Natural killer cell (primary cell): ENCODE results near the gene CREBRF. TPM values are rescaled to one million over a fixed set of nuclear protein-coding genes. Genes with fewer than 3 reads are reported as not detected.
"Not testable (repeated sequence)": the region's sequence is repeated elsewhere in the genome, so short reads cannot be mapped to it uniquely, and the experiment has no call there.

ENCODE experiments used
- ATAC-seq, 3 donors: fragments of 150-1000 bp in 2 of 3; fragments of 200-7000 bp in 1 of 3; cut with Tn5 transposase; 1 replicate in 1 of 3; 2 replicates in 2 of 3; pipeline ENCODE4 v1.10.0; 2021; ENCODE audit warnings: mild to moderate bottlenecking in 2 of 3, moderate library complexity in 2 of 3
- DNase-seq, 2 donors: peaks; one replicate each; pipeline versions ENCODE4 v3.0.0 to v3.0.0-alpha.2; 2013 to 2021; ENCODE audit warnings: mixed read lengths in 1 of 2
- H3K27ac ChIP-seq: one replicate; pipeline ENCODE4 v1.5.1; 2013; ENCODE audit warnings: mild to moderate bottlenecking, low read length
- H3K27me3 ChIP-seq: one replicate; pipeline ENCODE4 v1.6.1; 2013; ENCODE audit warnings: low read length; ENCODE audit not compliant: control insufficient read depth, insufficient read depth
- H3K36me3 ChIP-seq: one replicate; pipeline ENCODE4 v1.6.1; 2013; ENCODE audit warnings: low read length; ENCODE audit not compliant: control insufficient read depth, insufficient read depth
- H3K4me1 ChIP-seq: one replicate; pipeline ENCODE4 v1.6.1; 2013; ENCODE audit warnings: low read length; ENCODE audit not compliant: control insufficient read depth, insufficient read depth
- H3K4me3 ChIP-seq: one replicate; pipeline ENCODE4 v1.5.1; 2013; ENCODE audit warnings: low read length
- H3K9me3 ChIP-seq: one replicate; pipeline ENCODE4 v1.6.1; 2013; ENCODE audit warnings: low read length; ENCODE audit not compliant: control insufficient read depth, insufficient read depth
- H3K27ac Mint-ChIP-seq, 2 donors: one replicate each; pipeline ENCODE4 v1.8.0; 2022; ENCODE audit warnings: mild to moderate bottlenecking in 2 of 2, mixed read lengths in 2 of 2, moderate library complexity in 1 of 2
- H3K27me3 Mint-ChIP-seq, 2 donors: one replicate each; pipeline ENCODE4 v1.8.0; 2022; ENCODE audit warnings: low read depth in 2 of 2, mixed read lengths in 2 of 2
- H3K36me3 Mint-ChIP-seq: one replicate; pipeline ENCODE4 v1.8.0; 2022; ENCODE audit warnings: mixed read lengths
- H3K4me1 Mint-ChIP-seq, 2 donors: one replicate each; pipeline ENCODE4 v1.8.0; 2022; ENCODE audit warnings: mixed read lengths in 2 of 2
- H3K4me3 Mint-ChIP-seq: one replicate; pipeline ENCODE4 v1.8.0; 2022; ENCODE audit warnings: mild to moderate bottlenecking, moderate library complexity, mixed read lengths
- H3K9me3 Mint-ChIP-seq, 2 donors: one replicate each; pipeline ENCODE4 v1.8.0; 2022; ENCODE audit warnings: mixed read lengths in 2 of 2
- WGBS: methylation state at CpG from one replicate; pipeline ENCODE4 v1.1.7; 2013; ENCODE audit warnings: missing lambda C conversion rate; ENCODE audit not compliant: insufficient coverage; 5-methylcytosine and 5-hydroxymethylcytosine counted together
- intact Hi-C: fragments of 100-400 bp; cut with micrococcal nuclease; formaldehyde crosslinking; loops from one replicate; pipeline ENCODE4 v1.14.2; 2022
- total RNA-seq, 4 donors: library from RNA; stranded (reverse); fragments of 120-200 nt in 1 of 4; gene quantifications; one replicate each; pipeline versions ENCODE4 v1.2.3 to v1.2.4, GENCODE V29; 2013 to 2022
- TF ChIP-seq, protein P1 (sequence below): fragments of 200-600 bp; IDR thresholded peaks from one replicate; pipeline ENCODE4 v1.8.0; 2022; ENCODE audit warnings: antibody characterized with exemption

Gene CREBRF
- total RNA-seq, 3 donors from 2014 or later (not counting 1 experiment from before 2014, with no cell fraction given): 118 to 127 (median 121) TPM

DNA sequence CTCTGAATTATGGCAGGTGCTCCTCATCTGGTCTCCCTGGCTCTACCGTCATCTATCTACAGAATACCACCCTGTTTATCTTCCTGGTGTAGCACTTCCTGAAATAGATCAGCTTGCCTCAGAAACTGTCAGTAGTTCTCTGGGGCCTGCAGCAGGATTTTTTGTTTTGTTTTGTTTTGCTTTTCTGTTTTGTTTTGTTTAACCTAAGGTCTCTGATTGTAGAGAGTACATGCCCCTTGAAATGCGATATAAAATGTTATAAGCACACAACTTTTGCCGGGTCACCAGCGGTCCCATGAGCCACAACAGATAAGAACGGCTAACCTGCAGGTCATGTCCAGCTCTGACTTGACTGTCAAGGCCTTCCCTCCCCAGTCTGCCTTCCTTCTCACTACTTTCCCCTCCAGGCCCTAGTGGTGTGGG, 26.6 kb upstream of the CREBRF start:
- no peak overlapping the region for H3K4me3 ChIP-seq
- TF ChIP-seq, protein P1, sequence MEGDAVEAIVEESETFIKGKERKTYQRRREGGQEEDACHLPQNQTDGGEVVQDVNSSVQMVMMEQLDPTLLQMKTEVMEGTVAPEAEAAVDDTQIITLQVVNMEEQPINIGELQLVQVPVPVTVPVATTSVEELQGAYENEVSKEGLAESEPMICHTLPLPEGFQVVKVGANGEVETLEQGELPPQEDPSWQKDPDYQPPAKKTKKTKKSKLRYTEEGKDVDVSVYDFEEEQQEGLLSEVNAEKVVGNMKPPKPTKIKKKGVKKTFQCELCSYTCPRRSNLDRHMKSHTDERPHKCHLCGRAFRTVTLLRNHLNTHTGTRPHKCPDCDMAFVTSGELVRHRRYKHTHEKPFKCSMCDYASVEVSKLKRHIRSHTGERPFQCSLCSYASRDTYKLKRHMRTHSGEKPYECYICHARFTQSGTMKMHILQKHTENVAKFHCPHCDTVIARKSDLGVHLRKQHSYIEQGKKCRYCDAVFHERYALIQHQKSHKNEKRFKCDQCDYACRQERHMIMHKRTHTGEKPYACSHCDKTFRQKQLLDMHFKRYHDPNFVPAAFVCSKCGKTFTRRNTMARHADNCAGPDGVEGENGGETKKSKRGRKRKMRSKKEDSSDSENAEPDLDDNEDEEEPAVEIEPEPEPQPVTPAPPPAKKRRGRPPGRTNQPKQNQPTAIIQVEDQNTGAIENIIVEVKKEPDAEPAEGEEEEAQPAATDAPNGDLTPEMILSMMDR: no peak
- no peaks in the 10 kb centered on the region for H3K9me3 Mint-ChIP-seq

DNA sequence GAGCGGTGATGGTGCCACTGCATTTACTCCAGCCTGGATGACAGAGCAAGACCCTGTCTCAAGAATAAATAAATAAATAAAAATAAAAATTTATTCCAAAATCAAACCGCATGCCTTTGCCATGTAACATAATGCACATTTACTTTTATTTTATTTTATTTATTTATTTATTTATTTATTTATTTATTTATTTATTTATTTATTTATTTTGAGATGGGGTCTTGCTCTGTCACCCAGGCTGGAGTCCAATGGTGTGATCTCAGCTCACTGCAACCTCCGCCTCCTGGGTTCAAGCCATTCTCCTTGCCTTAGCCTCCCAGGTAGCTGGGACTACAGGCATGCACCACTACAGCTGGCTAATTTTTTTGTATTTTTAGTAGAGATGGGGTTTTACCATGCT, 24.1 kb upstream of the CREBRF start:
- intact Hi-C loops, H3K27me3 ChIP-seq, H3K27me3 Mint-ChIP-seq, H3K9me3 ChIP-seq, H3K4me3 ChIP-seq, H3K36me3 Mint-ChIP-seq, H3K9me3 Mint-ChIP-seq, DNase-seq, H3K27ac ChIP-seq, H3K4me3 Mint-ChIP-seq, H3K36me3 ChIP-seq, H3K27ac Mint-ChIP-seq, ATAC-seq: not testable (repeated sequence)
- WGBS: 82% methylated on average over 1 of the region's 3 CpGs
- H3K4me1 Mint-ChIP-seq: peaks cover 22 to 28% of the 10 kb centered on the region in 2 donors
- peaks cover 18% of the 10 kb centered on the region for H3K4me1 ChIP-seq

More for the DNA sequence above, 26.6 kb upstream of the CREBRF start:
- H3K27me3 ChIP-seq: no peaks in the 10 kb centered on the region
- peaks cover 7% of the 10 kb centered on the region for H3K4me1 ChIP-seq
- intact Hi-C loops: no loop called here
- DNase-seq (peak in 1 of 2 donors; percentile 19), ATAC-seq (peak; percentile 50 to 64 (median 63))
- H3K4me3 Mint-ChIP-seq: no peak overlapping the region
- H3K4me1 Mint-ChIP-seq: peaks cover 6 to 9% of the 10 kb centered on the region in 2 donors
- H3K27ac Mint-ChIP-seq: no peak overlapping the region
- peaks cover 4% of the 10 kb centered on the region for H3K36me3 Mint-ChIP-seq
- peak overlapping the region; percentile 50 for H3K27ac ChIP-seq
- no peaks in the 10 kb centered on the region for H3K9me3 ChIP-seq
- no peaks in the 10 kb centered on the region for H3K27me3 Mint-ChIP-seq
- WGBS: 35% methylated on average over 5 of the region's 5 CpGs
- H3K36me3 ChIP-seq: no peaks in the 10 kb centered on the region

DNA sequence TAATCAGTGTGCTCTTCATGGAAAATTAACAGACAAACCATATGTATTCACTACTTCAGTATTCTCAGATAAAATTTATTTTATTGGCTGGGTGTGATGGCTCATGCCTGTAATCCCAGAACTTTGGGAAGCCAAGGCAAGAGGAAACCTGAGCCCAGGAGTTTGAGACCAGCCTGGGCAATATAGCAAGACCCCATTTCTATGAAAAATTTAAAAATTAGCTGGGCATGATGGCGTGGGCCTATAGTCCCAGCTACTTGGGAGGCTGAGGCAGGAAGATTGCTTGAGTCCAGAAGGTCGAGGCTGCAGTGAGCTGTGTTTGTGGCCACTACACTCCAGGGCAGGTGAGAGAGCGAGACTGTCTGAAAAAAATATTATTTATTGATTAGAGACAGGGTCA, 23.4 kb upstream of the CREBRF start:
- Mint-ChIP-seq H3K27me3 (no peaks in the 10 kb centered on the region), H3K4me1 (peaks cover 22 to 28% of the 10 kb centered on the region in 2 donors), H3K4me3 (no peak overlapping the region), H3K36me3 (peaks cover 10% of the 10 kb centered on the region), H3K9me3 (no peaks in the 10 kb centered on the region), H3K27ac (peak overlapping the region in 1 of 2 donors; percentile 11)
- peaks cover 18% of the 10 kb centered on the region for H3K4me1 ChIP-seq
- no peak for ATAC-seq
- intact Hi-C loops: no loop called here
- H3K27ac ChIP-seq: no peak overlapping the region
- no peaks in the 10 kb centered on the region for H3K27me3 ChIP-seq
- no peaks in the 10 kb centered on the region for H3K9me3 ChIP-seq
- H3K4me3 ChIP-seq: no peak overlapping the region
- peaks cover 4% of the 10 kb centered on the region for H3K36me3 ChIP-seq
- DNase-seq: no peak
- WGBS: 97% methylated on average over 3 of the region's 3 CpGs
- TF ChIP-seq, protein P1: no peak

DNA sequence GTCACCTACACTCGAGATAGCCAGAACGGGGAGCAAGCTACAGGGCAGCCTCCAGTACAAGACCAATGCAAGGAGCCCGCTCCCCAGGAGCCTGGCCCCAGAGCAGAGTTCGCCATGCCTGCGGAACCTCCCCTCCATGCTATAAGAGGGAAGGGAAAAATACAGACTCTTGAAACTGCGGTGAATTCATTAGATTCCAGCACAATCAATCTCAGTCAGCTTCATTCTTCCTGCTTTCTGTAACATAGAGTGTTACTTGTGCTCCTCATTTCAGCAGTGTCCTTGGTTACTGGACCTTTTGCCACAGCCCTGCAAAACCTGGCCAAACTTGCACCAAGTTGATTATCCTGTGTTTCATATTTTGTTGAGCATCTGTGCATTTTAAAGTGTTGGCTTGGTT, 22.2 kb upstream of the CREBRF start:
- no peak overlapping the region for H3K27ac ChIP-seq
- 84% methylated on average over 4 of the region's 6 CpGs for WGBS
- H3K9me3 Mint-ChIP-seq: no peaks in the 10 kb centered on the region
- peak overlapping the region; percentile 35 to 49 for H3K27ac Mint-ChIP-seq
- no peaks in the 10 kb centered on the region for H3K9me3 ChIP-seq
- no peaks in the 10 kb centered on the region for H3K27me3 ChIP-seq
- no peak overlapping the region for H3K4me3 Mint-ChIP-seq
- no peak for ATAC-seq
- intact Hi-C loops: no loop called here
- H3K4me1 ChIP-seq: peaks cover 14% of the 10 kb centered on the region
- H3K4me1 Mint-ChIP-seq: peaks cover 22 to 28% of the 10 kb centered on the region in 2 donors
- TF ChIP-seq, protein P1: no peak
- H3K36me3 ChIP-seq: peaks cover 4% of the 10 kb centered on the region
- DNase-seq: no peak
- peaks cover 10% of the 10 kb centered on the region for H3K36me3 Mint-ChIP-seq
- H3K4me3 ChIP-seq: no peak overlapping the region
- H3K27me3 Mint-ChIP-seq: no peaks in the 10 kb centered on the region
